Measurements from ENCODE around the gene C4B.
"Not testable (repeated sequence)": the region's sequence is repeated elsewhere in the genome, so short reads cannot be mapped to it uniquely, and the experiment has no call there.

Gene C4B

GRCh38 chr6:31979238-31979898 lies 35.2 kb upstream of the C4B start:
- Histone ChIP-seq H3K27ac (no peak overlapping the region), H3K4me3 (no peak overlapping the region), H3K9me3 (no peaks in the 10 kb centered on the region), H3K27me3 (no peaks in the 10 kb centered on the region), H3K4me1 (no peaks in the 10 kb centered on the region), H3K36me3 (peaks cover 13 to 32% (median 14%) of the 10 kb centered on the region in 3 donors)
- TF ChIP-seq, protein P1, sequence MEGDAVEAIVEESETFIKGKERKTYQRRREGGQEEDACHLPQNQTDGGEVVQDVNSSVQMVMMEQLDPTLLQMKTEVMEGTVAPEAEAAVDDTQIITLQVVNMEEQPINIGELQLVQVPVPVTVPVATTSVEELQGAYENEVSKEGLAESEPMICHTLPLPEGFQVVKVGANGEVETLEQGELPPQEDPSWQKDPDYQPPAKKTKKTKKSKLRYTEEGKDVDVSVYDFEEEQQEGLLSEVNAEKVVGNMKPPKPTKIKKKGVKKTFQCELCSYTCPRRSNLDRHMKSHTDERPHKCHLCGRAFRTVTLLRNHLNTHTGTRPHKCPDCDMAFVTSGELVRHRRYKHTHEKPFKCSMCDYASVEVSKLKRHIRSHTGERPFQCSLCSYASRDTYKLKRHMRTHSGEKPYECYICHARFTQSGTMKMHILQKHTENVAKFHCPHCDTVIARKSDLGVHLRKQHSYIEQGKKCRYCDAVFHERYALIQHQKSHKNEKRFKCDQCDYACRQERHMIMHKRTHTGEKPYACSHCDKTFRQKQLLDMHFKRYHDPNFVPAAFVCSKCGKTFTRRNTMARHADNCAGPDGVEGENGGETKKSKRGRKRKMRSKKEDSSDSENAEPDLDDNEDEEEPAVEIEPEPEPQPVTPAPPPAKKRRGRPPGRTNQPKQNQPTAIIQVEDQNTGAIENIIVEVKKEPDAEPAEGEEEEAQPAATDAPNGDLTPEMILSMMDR (IDR thresholded peaks at IDR 0.05), result no peak
- DNase-seq, result no peak
- intact Hi-C loops (cut with DNase I; ENCODE audit: low total_unique reads), result no loop called here

DNA sequence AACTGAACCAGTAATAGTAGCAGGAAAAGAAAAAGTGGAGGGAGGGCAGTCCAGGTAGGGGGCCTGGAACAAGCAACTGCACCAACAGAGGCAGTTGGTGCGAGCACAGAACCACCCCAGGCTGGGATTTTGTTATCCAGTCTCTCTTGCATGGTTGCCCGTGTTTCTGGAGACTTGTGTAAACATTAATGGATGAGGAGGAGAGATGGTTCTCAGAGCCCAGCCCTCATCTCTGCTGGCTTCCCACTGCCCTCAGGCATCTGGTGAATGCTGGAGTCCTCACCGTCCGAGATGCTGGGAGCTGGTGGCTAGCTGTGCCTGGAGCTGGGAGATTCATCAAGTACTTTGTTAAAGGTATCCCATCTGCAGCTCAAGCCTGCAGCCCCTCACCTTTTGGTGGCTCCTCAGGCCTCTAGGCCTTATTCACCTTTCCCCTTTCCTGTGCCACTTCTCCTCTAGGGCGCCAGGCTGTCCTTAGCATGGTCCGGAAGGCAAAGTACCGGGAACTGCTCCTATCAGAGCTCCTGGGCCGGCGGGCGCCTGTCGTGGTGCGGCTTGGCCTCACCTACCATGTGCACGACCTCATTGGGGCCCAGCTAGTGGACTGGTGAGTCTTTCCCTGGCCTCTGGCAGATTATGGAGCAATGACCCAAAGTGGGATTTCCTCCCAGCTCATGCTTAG lies 34.3 kb upstream of the C4B start:
- H3K4me1 ChIP-seq; DNase-seq; H3K27me3 ChIP-seq; H3K27ac ChIP-seq; H3K4me3 ChIP-seq; intact Hi-C loops (cut with DNase I; ENCODE audit: low total_unique reads); H3K9me3 ChIP-seq: not testable (repeated sequence)
- H3K36me3 ChIP-seq, result peaks cover 13 to 32% (median 14%) of the 10 kb centered on the region in 3 donors

DNA sequence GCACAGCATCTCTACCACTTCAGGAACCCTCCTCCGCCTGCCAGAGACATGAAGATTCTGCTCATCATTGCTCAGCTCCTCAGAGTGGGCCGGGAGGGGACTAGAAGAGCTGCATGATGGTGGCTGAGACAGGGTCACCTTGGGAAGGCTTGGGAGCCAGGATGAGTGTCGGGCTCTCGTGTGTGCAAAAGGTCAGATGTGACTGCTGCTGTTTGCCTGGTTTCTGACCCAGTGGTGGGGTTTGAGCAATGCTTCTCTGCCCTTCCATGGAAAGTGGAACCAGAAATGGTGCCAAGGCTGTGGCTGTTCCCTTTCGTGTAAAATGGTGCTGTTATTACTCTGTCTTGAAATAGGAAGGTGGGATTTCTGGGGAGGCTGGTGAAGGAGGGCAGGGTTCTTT lies 33.6 kb upstream of the C4B start:
- DNase-seq; intact Hi-C loops (cut with DNase I; ENCODE audit: low total_unique reads); H3K27ac ChIP-seq; H3K4me3 ChIP-seq; H3K4me1 ChIP-seq; H3K9me3 ChIP-seq; H3K27me3 ChIP-seq: not testable (repeated sequence)
- peaks cover 13 to 29% (median 14%) of the 10 kb centered on the region in 3 donors for H3K36me3 ChIP-seq

DNA sequence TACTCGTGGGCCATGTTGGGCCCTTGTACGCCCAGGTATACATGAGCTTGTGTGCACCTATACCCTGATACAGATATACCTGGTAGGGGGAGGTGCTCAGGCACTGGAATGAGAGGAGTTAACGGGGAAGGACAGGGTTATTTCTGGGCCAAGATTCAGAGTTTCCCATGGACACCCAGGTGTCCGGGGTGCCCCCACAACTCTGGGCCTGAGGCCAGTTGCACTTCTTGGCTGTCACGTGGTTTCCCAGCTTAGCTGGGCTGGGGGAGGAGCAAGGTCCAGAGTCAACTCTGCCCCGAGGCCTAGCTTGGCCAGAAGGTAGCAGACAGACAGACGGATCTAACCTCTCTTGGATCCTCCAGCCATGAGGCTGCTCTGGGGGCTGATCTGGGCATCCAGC lies 32.9 kb upstream of the C4B start, which contains the start of gene C4A:
Gene C4A (plus strand): TSS at position 314 of the 400 bp plus-strand sequence. CDS start 51 bp downstream, at position 365.
- H3K9me3 ChIP-seq; H3K27ac ChIP-seq; intact Hi-C loops (cut with DNase I; ENCODE audit: low total_unique reads); H3K4me3 ChIP-seq; H3K27me3 ChIP-seq; H3K4me1 ChIP-seq; DNase-seq: not testable (repeated sequence)
- H3K36me3 ChIP-seq, result peaks cover 13 to 22% (median 14%) of the 10 kb centered on the region in 3 donors

DNA sequence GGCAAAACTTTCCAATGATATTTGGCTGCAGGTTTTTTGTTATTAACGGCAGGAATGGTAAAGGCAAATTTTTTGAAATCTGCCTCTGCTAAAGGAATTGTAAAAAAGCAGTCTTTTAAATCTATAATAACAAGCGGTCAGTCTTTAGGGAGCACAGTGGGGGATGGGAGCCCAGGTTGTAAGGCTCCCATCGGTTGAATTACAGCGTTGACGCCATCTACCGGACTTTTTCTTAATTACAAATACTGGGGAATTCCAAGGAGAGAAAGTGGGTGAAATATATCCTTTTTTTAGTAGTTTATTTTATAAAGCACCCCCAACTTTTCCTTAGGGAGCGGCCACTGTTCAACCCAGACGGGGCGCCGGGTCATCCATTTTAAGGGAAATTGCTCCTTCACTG lies 25.2 kb upstream of the C4B start:
- H3K4me3 ChIP-seq; intact Hi-C loops (cut with DNase I; ENCODE audit: low total_unique reads); H3K27ac ChIP-seq; H3K4me1 ChIP-seq; H3K36me3 ChIP-seq; H3K27me3 ChIP-seq; DNase-seq; H3K9me3 ChIP-seq: not testable (repeated sequence)

- H3K27me3 ChIP-seq; H3K4me1 ChIP-seq; DNase-seq; H3K9me3 ChIP-seq; intact Hi-C loops (cut with DNase I; ENCODE audit: low total_unique reads); H3K4me3 ChIP-seq; H3K27ac ChIP-seq; H3K36me3 ChIP-seq: not testable (repeated sequence)
Measured at GRCh38 chr6:31994421-31994820, 20.2 kb upstream of the C4B start.

DNA sequence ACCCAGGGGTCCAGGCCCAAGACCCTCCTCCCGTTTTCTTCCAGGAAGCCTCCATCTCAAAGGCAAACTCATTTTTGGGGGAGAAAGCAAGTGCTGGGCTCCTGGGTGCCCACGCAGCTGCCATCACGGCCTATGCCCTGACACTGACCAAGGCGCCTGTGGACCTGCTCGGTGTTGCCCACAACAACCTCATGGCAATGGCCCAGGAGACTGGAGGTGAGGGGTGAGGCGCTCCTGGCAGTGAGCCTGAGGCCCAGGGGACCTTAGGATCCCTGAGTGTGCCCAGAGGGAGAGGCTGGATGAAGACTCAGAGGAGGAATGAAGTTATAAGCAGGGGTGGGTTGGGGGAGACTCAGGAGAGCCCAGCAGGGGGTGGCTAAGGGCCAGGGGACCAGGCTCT lies 18.2 kb upstream of the C4B start:
- H3K9me3 ChIP-seq; H3K27ac ChIP-seq; H3K4me1 ChIP-seq; intact Hi-C loops (cut with DNase I; ENCODE audit: low total_unique reads); DNase-seq; H3K4me3 ChIP-seq; H3K36me3 ChIP-seq; H3K27me3 ChIP-seq: not testable (repeated sequence)

DNA sequence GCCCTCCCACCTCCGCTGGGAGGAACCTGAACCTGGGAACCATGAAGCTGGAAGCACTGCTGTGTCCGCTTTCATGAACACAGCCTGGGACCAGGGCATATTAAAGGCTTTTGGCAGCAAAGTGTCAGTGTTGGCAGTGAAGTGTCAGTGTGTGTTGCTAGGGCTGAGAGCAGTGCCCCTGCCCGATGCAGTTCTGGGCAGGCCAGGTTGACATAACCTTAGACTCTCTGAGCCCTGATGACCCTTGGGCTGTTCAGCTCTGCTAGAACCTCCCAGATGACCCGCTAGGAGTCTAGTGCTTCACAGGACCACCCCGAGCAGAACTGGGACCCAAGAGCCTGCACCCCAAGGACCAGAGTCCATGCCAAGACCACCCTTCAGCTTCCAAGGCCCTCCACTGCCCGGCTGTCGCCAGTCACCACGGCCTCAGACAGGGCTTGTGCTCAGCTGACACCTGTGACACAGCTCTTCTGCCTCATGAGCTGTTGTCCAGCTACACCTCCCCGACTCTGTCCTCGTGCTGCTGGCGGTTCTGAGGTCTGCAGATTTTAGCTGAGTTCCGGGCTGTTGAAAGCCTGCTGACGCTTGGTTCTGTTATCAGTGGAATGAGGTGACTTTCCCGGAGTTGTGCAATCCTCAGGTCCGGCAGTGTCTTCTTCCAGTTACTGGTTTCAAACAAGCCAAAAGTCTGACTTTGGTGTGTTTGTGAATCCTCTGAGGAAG lies 11.9 kb upstream of the C4B start:
- intact Hi-C loops (cut with DNase I; ENCODE audit: low total_unique reads); H3K4me3 ChIP-seq; H3K9me3 ChIP-seq; DNase-seq; H3K36me3 ChIP-seq; H3K4me1 ChIP-seq; H3K27me3 ChIP-seq; H3K27ac ChIP-seq: not testable (repeated sequence)

- intact Hi-C loops (cut with DNase I; ENCODE audit: low total_unique reads); H3K27me3 ChIP-seq; H3K4me1 ChIP-seq; H3K27ac ChIP-seq; H3K36me3 ChIP-seq; H3K9me3 ChIP-seq; H3K4me3 ChIP-seq; DNase-seq: not testable (repeated sequence)
Measured at GRCh38 chr6:32003301-32003700, 11.3 kb upstream of the C4B start.

GRCh38 chr6:32004393-32004792 lies 10.2 kb upstream of the C4B start:
- H3K36me3 ChIP-seq; H3K4me3 ChIP-seq; H3K27me3 ChIP-seq; H3K27ac ChIP-seq; H3K4me1 ChIP-seq; H3K9me3 ChIP-seq; intact Hi-C loops (cut with DNase I; ENCODE audit: low total_unique reads): not testable (repeated sequence)
- peak in 1 of 2 donors; percentile 33 for DNase-seq

- H3K4me1 ChIP-seq; H3K27ac ChIP-seq; H3K4me3 ChIP-seq; DNase-seq; H3K27me3 ChIP-seq; intact Hi-C loops (cut with DNase I; ENCODE audit: low total_unique reads); H3K9me3 ChIP-seq; H3K36me3 ChIP-seq: not testable (repeated sequence)
Measured at GRCh38 chr6:32004864-32005537, 9.6 kb upstream of the C4B start.

GRCh38 chr6:32005538-32005880 lies 9.1 kb upstream of the C4B start:
- H3K36me3 ChIP-seq; intact Hi-C loops (cut with DNase I; ENCODE audit: low total_unique reads); H3K4me3 ChIP-seq; H3K27ac ChIP-seq; H3K9me3 ChIP-seq; H3K27me3 ChIP-seq; H3K4me1 ChIP-seq: not testable (repeated sequence)
- peak in 1 of 2 donors; percentile 46 for DNase-seq
